Activated CD8-positive, alpha-beta T cell treated with anti-CD3 and anti-CD28 coated beads for 36 hours (primary cell): ENCODE results near the gene CDKN2AIPNL. TPM values are rescaled to one million over a fixed set of nuclear protein-coding genes. Genes with fewer than 3 reads are reported as not detected.

Source experiments
- ATAC-seq: fragments of 200-7000 bp; cut with Tn5 transposase; one replicate; pipeline ENCODE4 v1.10.0; 2021; ENCODE audit warnings: mild to moderate bottlenecking, moderate library complexity
- CTCF ChIA-PET: fragments of 350-600 bp; sonication (Branson Sonifier 250); formaldehyde crosslinking; loops from one replicate; lab custom pipeline; 2021; ENCODE audit warnings: antibody characterized with exemption; lab: Charles Lee
- POLR2A ChIA-PET: fragments of 350-600 bp; sonication (Branson Sonifier 250); formaldehyde crosslinking; loops from one replicate; lab custom pipeline; 2021; ENCODE audit warnings: antibody characterized with exemption; lab: Charles Lee
- DNase-seq: peaks from one replicate; pipeline ENCODE4 v3.0.0-alpha.2; 2020
- H3K27ac Mint-ChIP-seq: one replicate; pipeline ENCODE4 v1.8.0; 2021; ENCODE audit warnings: mild to moderate bottlenecking, mixed read lengths
- H3K27me3 Mint-ChIP-seq: one replicate; pipeline ENCODE4 v1.8.0; 2021; ENCODE audit warnings: mixed read lengths
- H3K36me3 Mint-ChIP-seq: one replicate; pipeline ENCODE4 v1.8.0; 2021; ENCODE audit warnings: low read depth, mixed read lengths
- H3K4me1 Mint-ChIP-seq: one replicate; pipeline ENCODE4 v1.8.0; 2021; ENCODE audit warnings: low read depth, mixed read lengths
- H3K4me3 Mint-ChIP-seq: one replicate; pipeline ENCODE4 v1.8.0; 2021; ENCODE audit warnings: mild to moderate bottlenecking, moderate library complexity, mixed read lengths
- H3K9me3 Mint-ChIP-seq: one replicate; pipeline ENCODE4 v1.8.0; 2021; ENCODE audit warnings: mixed read lengths
- intact Hi-C: fragments of 100-400 bp; cut with micrococcal nuclease; formaldehyde crosslinking; loops from one replicate; pipeline ENCODE4 v1.10.0; 2022
- total RNA-seq, 2 experiments: library from RNA; stranded (reverse); gene quantifications; one replicate each; pipeline ENCODE4 v1.2.3, GENCODE V29; 2021
- TF ChIP-seq, protein P1 (sequence below): fragments of 200-600 bp; IDR thresholded peaks from one replicate; pipeline ENCODE4 v1.8.0; 2022; ENCODE audit warnings: antibody characterized with exemption, mild to moderate bottlenecking

CDKN2AIPNL gene
- total RNA-seq, 2 experiments from 2014 or later, result 38.2 to 41.1 TPM

DNA sequence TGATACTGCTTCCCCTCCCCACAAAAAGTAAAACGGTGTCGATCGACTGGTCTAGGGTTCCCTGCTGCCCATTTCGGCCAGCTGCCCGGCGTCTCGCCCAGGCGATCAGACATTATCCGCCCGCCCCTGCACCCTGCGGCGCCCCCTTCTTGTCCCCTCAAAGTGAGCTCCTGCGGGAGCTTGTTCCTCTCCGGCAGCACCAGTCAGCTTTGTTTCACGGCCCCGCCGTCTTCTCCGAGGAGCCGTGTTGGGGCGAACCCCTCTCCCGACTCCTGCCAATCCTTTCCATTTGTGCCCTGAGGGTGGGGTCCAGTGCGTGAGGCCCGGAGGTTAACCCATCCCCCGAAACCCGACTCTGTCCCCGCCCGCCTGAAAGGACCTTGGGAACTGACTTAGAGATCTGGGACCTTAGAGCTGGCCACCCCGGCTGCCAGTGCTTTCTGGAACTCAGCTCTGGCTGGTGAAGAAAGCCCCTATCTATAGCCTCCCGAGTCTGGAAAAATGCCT, 39.8 kb downstream of the CDKN2AIPNL start:
- H3K36me3 Mint-ChIP-seq, result peaks cover 32% of the 10 kb centered on the region
- peaks cover 37% of the 10 kb centered on the region for H3K4me1 Mint-ChIP-seq
- ATAC-seq (no peak), DNase-seq (peak; percentile 46)
- ChIA-PET POLR2A (interaction anchor here (0.8 to 4.5 kb wide), 17 partner anchors 9 to 367 kb away, joined by 3 to 31 read pairs (median 4); partner anchors contain the start of genes CDKN2AIPNL, JADE2, SEC24A and SKP1), CTCF (interaction anchor here (0.6 to 2.7 kb wide), 9 partner anchors 10 to 276 kb away, joined by 3 to 14 read pairs (median 3); partner anchors contain the start of genes CDKN2AIPNL and SEC24A)
- no peaks in the 10 kb centered on the region for H3K27me3 Mint-ChIP-seq
- intact Hi-C loops, result loop anchor here (5.0 kb wide), 1 partner anchor 155 kb away; the partner anchor contains the start of gene JADE2
- H3K9me3 Mint-ChIP-seq, result peaks cover 2% of the 10 kb centered on the region
- peak overlapping the region; percentile 95 for H3K4me3 Mint-ChIP-seq
- TF ChIP-seq, protein P1, sequence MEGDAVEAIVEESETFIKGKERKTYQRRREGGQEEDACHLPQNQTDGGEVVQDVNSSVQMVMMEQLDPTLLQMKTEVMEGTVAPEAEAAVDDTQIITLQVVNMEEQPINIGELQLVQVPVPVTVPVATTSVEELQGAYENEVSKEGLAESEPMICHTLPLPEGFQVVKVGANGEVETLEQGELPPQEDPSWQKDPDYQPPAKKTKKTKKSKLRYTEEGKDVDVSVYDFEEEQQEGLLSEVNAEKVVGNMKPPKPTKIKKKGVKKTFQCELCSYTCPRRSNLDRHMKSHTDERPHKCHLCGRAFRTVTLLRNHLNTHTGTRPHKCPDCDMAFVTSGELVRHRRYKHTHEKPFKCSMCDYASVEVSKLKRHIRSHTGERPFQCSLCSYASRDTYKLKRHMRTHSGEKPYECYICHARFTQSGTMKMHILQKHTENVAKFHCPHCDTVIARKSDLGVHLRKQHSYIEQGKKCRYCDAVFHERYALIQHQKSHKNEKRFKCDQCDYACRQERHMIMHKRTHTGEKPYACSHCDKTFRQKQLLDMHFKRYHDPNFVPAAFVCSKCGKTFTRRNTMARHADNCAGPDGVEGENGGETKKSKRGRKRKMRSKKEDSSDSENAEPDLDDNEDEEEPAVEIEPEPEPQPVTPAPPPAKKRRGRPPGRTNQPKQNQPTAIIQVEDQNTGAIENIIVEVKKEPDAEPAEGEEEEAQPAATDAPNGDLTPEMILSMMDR, result no peak
- H3K27ac Mint-ChIP-seq, result peak overlapping the region; percentile 99

DNA sequence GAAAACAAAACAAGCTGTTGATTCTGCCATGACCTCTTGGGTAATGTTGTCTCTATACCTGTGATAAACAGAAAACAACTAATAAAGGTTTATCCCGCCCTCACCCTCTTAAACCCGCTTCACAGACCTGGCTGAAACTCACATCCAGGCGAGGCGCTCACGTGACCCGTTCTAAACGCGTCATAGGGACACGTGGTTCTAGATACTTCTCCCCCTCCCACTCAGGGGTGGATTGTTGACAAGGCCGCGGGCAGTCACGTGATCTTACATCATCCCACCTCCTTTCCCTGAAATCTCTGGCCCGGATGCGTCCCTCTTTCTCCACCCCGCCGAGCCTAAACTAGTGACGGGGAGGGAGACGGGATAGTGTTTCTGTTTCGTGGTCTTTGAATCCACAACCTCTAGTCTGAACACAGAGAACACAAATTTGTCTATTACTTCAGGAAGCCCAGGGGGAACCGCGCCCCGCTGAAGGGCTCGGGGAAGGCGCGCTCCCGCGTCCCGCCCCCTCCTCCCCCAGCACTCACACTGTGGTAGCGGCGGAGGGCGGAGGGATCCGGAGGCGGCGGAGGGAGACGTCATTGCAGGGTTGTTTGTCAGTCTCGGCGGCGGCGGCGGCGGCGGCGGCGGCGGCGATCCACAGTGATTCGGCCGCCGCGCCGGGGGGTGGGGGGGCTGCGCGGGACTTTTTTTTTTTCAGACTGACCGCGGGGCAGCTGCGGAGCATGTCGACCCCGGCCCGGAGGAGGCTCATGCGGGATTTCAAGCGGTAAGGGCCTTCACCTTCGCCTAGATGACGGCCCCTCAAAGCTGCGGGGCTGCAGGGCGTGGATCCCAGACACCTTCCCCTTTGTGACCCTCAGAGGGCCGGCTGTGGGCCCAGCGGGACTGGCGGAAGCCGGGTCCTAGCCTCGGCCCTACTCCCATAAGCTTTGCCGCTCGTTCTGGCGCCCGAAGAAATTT, 40.5 kb downstream of the CDKN2AIPNL start, which contains the start of gene UBE2B:
TSS of gene UBE2B (plus strand) at position 699 of the 963 bp plus-strand sequence. CDS start at position 726, 27 bp downstream.
- POLR2A ChIA-PET, result interaction anchor here (0.9 to 4.5 kb wide), 20 partner anchors 9 to 367 kb away, joined by 3 to 31 read pairs (median 4); partner anchors contain the start of genes CAMLG, CDKN2AIPNL, JADE2 and SKP1
- H3K4me3 Mint-ChIP-seq, result peak within 1 kb of the TSS; percentile 95
- TF ChIP-seq, protein P1, result no peak
- H3K4me1 Mint-ChIP-seq, result peaks cover 41% of the 10 kb centered on the region
- CTCF ChIA-PET, result interaction anchor here (1.1 to 2.7 kb wide), 5 partner anchors 10 to 277 kb away, joined by 3 to 14 read pairs (median 10); partner anchors contain the start of genes CDKN2AIPNL and SEC24A
- H3K9me3 Mint-ChIP-seq, result peaks cover 2% of the 10 kb centered on the region
- H3K27ac Mint-ChIP-seq, result peak within 1 kb of the TSS; percentile 99
- DNase-seq (peak; percentile 100), ATAC-seq (peak; percentile 77)
- intact Hi-C loops, result loop anchor here (5.0 kb wide), 1 partner anchor 156 kb away; the partner anchor contains the start of gene JADE2
- peaks cover 29% of the 10 kb centered on the region for H3K36me3 Mint-ChIP-seq
- no peaks in the 10 kb centered on the region for H3K27me3 Mint-ChIP-seq

DNA sequence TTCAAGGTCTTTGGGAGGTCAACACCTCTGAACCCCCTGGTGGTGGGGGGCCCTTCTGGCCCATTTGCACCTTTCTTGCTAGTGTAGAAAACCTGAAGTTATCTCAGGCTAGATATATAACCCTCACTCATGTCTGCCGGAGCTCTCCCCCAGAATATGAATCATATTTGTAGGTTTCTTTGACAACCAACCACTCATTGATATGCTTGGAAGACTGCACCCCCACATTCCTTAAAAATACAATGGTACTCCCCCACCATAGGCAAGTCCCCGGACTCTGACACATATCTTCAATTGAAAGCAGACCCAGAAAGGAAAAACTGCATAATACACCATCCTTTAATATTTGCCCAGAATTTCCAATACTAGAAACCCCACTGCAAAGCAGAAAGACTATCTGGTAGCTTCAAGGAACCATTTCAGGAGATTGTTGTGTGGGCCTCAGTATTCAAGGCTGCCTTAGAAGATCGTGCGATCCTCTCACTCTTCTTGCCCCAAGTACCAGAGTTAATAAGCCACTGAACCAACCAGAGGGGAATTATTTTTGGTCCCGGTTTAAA, 41.3 kb downstream of the CDKN2AIPNL start:
- no peaks in the 10 kb centered on the region for H3K27me3 Mint-ChIP-seq
- TF ChIP-seq, protein P1, result no peak
- peaks cover 2% of the 10 kb centered on the region for H3K9me3 Mint-ChIP-seq
- peaks cover 43% of the 10 kb centered on the region for H3K4me1 Mint-ChIP-seq
- H3K4me3 Mint-ChIP-seq, result peak overlapping the region; percentile 95
- intact Hi-C loops, result loop anchor here (5.0 kb wide), 1 partner anchor 157 kb away; the partner anchor contains the start of gene JADE2
- ATAC-seq, result peak; percentile 7
- DNase-seq, result no peak
- H3K27ac Mint-ChIP-seq, result peak overlapping the region; percentile 99
- ChIA-PET CTCF (interaction anchor here (1.4 to 2.7 kb wide), 2 partner anchors 41 to 217 kb away, joined by 5 to 14 read pairs (median 10); partner anchors contain the start of gene CDKN2AIPNL), POLR2A (interaction anchor here (0.9 to 4.5 kb wide), 10 partner anchors 10 to 368 kb away, joined by 3 to 31 read pairs (median 4); partner anchors contain the start of genes CAMLG and JADE2)
- peaks cover 25% of the 10 kb centered on the region for H3K36me3 Mint-ChIP-seq

DNA sequence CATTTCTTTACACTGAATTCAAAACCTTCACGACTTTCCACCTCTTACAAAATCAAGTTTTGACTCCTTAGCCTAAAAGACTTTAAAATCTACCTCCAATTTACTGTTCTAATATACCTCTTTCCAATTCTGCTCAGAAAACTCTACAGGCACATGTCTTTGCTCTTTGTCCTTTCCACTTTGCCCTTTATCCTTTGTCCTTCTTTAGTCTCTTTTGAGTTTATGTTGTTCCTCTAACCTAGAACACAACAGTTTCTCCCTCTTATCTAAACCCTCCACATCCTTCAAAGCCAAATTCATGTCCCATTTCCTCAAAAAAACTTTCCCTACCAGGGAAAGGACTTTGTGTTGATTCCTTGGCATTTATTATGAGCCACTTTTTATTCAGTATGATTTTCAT, 46.1 kb downstream of the CDKN2AIPNL start:
- H3K9me3 Mint-ChIP-seq, result peaks cover 2% of the 10 kb centered on the region
- no peak for DNase-seq
- no peak for ATAC-seq
- ChIA-PET CTCF (no interaction called here), POLR2A (no interaction called here)
- H3K27ac Mint-ChIP-seq, result no peak overlapping the region
- peaks cover 8% of the 10 kb centered on the region for H3K36me3 Mint-ChIP-seq
- intact Hi-C loops, result no loop called here
- H3K27me3 Mint-ChIP-seq, result no peaks in the 10 kb centered on the region
- peaks cover 29% of the 10 kb centered on the region for H3K4me1 Mint-ChIP-seq
- H3K4me3 Mint-ChIP-seq, result peak overlapping the region; percentile 23
- TF ChIP-seq, protein P1, result no peak
